ENCODE data around the gene DPYD.
A peak's percentile ranks its signal among the peaks of the same experiment; 100 is the strongest.

GRCh38 chr1:97243973-97244560 is 676.8 kb downstream of the DPYD start:
- TF ChIP-seq CTCF (conservative IDR thresholded peaks at IDR 0.05), result peak; percentile 77
- no peak for TF ChIP-seq ZFX (IDR thresholded peaks at IDR 0.05)

Data from C4-2B (cell line).